Hepatocyte (in vitro differentiated cells): ENCODE data around the gene BOD1L2. TPM values are rescaled to one million over a fixed set of nuclear protein-coding genes. Genes with fewer than 3 reads are reported as not detected.

ENCODE experiments used
- DNase-seq: peaks from one replicate; pipeline ENCODE4 v3.0.0-alpha.2; 2016; ENCODE audit warnings: low spot score
- H2AFZ ChIP-seq: fragments of 200-600 bp; sonication (generic); 2 replicates; pipeline ENCODE4 v1.6.0; 2016; ENCODE audit warnings: antibody characterized with exemption, mild to moderate bottlenecking
- H3K27ac ChIP-seq: fragments of 200-600 bp; sonication (generic); 2 replicates; pipeline ENCODE4 v1.5.1; 2016; ENCODE audit warnings: mild to moderate bottlenecking
- H3K27me3 ChIP-seq: fragments of 200-600 bp; sonication (generic); 2 replicates; pipeline ENCODE4 v1.6.1; 2016
- H3K36me3 ChIP-seq: fragments of 200-600 bp; sonication (generic); replicated peaks from 2 replicates; pipeline ENCODE4 v1.5.1; 2016; ENCODE audit warnings: low read depth; ENCODE audit not compliant: insufficient read depth
- H3K4me1 ChIP-seq: fragments of 200-600 bp; sonication (generic); 2 replicates; pipeline ENCODE4 v1.5.1; 2016; ENCODE audit warnings: mild to moderate bottlenecking, moderate library complexity; ENCODE audit not compliant: insufficient read depth
- H3K4me2 ChIP-seq: fragments of 200-600 bp; sonication (generic); 2 replicates; pipeline ENCODE4 v1.6.0; 2016
- H3K4me3 ChIP-seq: fragments of 200-600 bp; sonication (generic); 2 replicates; pipeline ENCODE4 v1.5.1; 2016; ENCODE audit warnings: mild to moderate bottlenecking
- H3K79me2 ChIP-seq: fragments of 200-600 bp; sonication (generic); 2 replicates; pipeline ENCODE4 v1.6.0; 2017; ENCODE audit warnings: mild to moderate bottlenecking
- H3K9me2 ChIP-seq: fragments of 200-600 bp; sonication (generic); replicated peaks from 2 replicates; pipeline ENCODE4 v1.6.0; 2017; ENCODE audit warnings: mild to moderate bottlenecking; ENCODE audit not compliant: insufficient read depth
- H3K9me3 ChIP-seq: fragments of 200-600 bp; sonication (generic); 2 replicates; pipeline ENCODE4 v1.5.1; 2016; ENCODE audit warnings: low read depth, mild to moderate bottlenecking
- H4K20me1 ChIP-seq: fragments of 200-600 bp; sonication (generic); 2 replicates; pipeline ENCODE4 v1.6.0; 2016; ENCODE audit warnings: mild to moderate bottlenecking; ENCODE audit not compliant: insufficient read depth, poor library complexity, severe bottlenecking
- EZH2 ChIP-seq: fragments of 200-600 bp; sonication (generic); IDR thresholded peaks from 2 replicates; pipeline ENCODE4 v1.6.1; 2016; ENCODE audit warnings: antibody characterized with exemption, mild to moderate bottlenecking, borderline replicate concordance
- EZH2phosphoT487 ChIP-seq: fragments of 200-600 bp; sonication (generic); IDR thresholded peaks from one replicate; pipeline ENCODE4 v1.6.1; 2018; ENCODE audit warnings: antibody characterized with exemption, mild to moderate bottlenecking, low read depth, moderate library complexity; ENCODE audit not compliant: unreplicated experiment, severe bottlenecking
- WGBS: methylation state at CpG from one replicate; pipeline ENCODE4 v1.1.6; 2016; ENCODE audit warnings: low lambda C conversion rate; ENCODE audit errors: missing lambda C conversion rate; 5-methylcytosine and 5-hydroxymethylcytosine counted together
- polyA plus RNA-seq: library from polyadenylated mRNA; unstranded; fragments of >200 nt; fragmentation: Nextera tagmentation; extraction: Ambion mirVana; gene quantifications from 2 replicates; pipeline ENCODE4 v1.2.1, GENCODE V29; 2016
- total RNA-seq: library from RNA; depleted of rRNA; stranded (reverse); fragments of >200 nt; gene quantifications from 2 replicates; pipeline ENCODE4 v1.2.3, GENCODE V29; 2014
- TF ChIP-seq, protein P1 (sequence below): fragments of 200-600 bp; sonication (generic); IDR thresholded peaks from 2 replicates; pipeline ENCODE4 v1.5.1; 2016; ENCODE audit warnings: antibody characterized with exemption, mild to moderate bottlenecking; ENCODE audit not compliant: poor library complexity

The BOD1L2 gene
- total RNA-seq: 0.23 TPM in 1 of 2 replicates, not detected in the other
- polyA plus RNA-seq: not detected in 2 replicates

- Histone ChIP-seq H3K9me3 (no peaks in the 10 kb centered on the region), H3K4me3 (no peak within 1 kb of the TSS), H3K9me2 (no peaks in the 10 kb centered on the region), H4K20me1 (no peaks in the 10 kb centered on the region), H2AFZ (no peak within 1 kb of the TSS), H3K79me2 (no peaks in the 10 kb centered on the region), H3K27ac (no peak within 1 kb of the TSS), H3K4me2 (no peak within 1 kb of the TSS), H3K4me1 (no peaks in the 10 kb centered on the region), H3K27me3 (peaks cover 3% of the 10 kb centered on the region), H3K36me3 (no peaks in the 10 kb centered on the region)
- 95% methylated on average over 35 of the region's 50 CpGs for WGBS
- no peak for DNase-seq
- TF ChIP-seq EZH2 (no peak), EZH2phosphoT487 (no peak)
- TF ChIP-seq, protein P1, sequence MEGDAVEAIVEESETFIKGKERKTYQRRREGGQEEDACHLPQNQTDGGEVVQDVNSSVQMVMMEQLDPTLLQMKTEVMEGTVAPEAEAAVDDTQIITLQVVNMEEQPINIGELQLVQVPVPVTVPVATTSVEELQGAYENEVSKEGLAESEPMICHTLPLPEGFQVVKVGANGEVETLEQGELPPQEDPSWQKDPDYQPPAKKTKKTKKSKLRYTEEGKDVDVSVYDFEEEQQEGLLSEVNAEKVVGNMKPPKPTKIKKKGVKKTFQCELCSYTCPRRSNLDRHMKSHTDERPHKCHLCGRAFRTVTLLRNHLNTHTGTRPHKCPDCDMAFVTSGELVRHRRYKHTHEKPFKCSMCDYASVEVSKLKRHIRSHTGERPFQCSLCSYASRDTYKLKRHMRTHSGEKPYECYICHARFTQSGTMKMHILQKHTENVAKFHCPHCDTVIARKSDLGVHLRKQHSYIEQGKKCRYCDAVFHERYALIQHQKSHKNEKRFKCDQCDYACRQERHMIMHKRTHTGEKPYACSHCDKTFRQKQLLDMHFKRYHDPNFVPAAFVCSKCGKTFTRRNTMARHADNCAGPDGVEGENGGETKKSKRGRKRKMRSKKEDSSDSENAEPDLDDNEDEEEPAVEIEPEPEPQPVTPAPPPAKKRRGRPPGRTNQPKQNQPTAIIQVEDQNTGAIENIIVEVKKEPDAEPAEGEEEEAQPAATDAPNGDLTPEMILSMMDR: no peak
Measured at GRCh38 chr18:57146956-57147636, at the start of gene BOD1L2. TSS of gene BOD1L2 (plus strand) at chr18:57147087. CDS start at chr18:57147313, 226 bp downstream.

- H3K4me3 ChIP-seq: no peak overlapping the region
- H3K9me3 ChIP-seq: no peaks in the 10 kb centered on the region
- no peak overlapping the region for H3K4me2 ChIP-seq
- DNase-seq: peak; percentile 65
- TF ChIP-seq EZH2phosphoT487: no peak
- TF ChIP-seq EZH2: no peak
- TF ChIP-seq, protein P1: no peak
- H4K20me1 ChIP-seq: no peaks in the 10 kb centered on the region
- no peaks in the 10 kb centered on the region for H3K9me2 ChIP-seq
- 62% methylated on average over 4 of the region's 4 CpGs for WGBS
- no peak overlapping the region for H3K27ac ChIP-seq
- no peak overlapping the region for H2AFZ ChIP-seq
- H3K36me3 ChIP-seq: no peaks in the 10 kb centered on the region
- no peaks in the 10 kb centered on the region for H3K27me3 ChIP-seq
- H3K4me1 ChIP-seq: no peaks in the 10 kb centered on the region
- no peaks in the 10 kb centered on the region for H3K79me2 ChIP-seq
Measured at GRCh38 chr18:57107140-57107832, 39.6 kb upstream of the BOD1L2 start.

GRCh38 chr18:57110290-57110689, 36.6 kb upstream of the BOD1L2 start:
- Histone ChIP-seq H3K79me2 (no peaks in the 10 kb centered on the region), H2AFZ (no peak overlapping the region), H3K4me1 (no peaks in the 10 kb centered on the region), H3K4me3 (no peak overlapping the region), H3K9me2 (no peaks in the 10 kb centered on the region), H3K4me2 (no peak overlapping the region), H3K9me3 (no peaks in the 10 kb centered on the region), H3K27ac (no peak overlapping the region), H3K36me3 (no peaks in the 10 kb centered on the region), H3K27me3 (no peaks in the 10 kb centered on the region), H4K20me1 (no peaks in the 10 kb centered on the region)
- TF ChIP-seq EZH2: no peak
- TF ChIP-seq, protein P1: no peak
- no peak for TF ChIP-seq EZH2phosphoT487
- WGBS: 79% methylated on average over 4 of the region's 4 CpGs
- no peak for DNase-seq
